Measurements from ENCODE around the gene LHFPL6. TPM values are rescaled to one million over a fixed set of nuclear protein-coding genes. Genes with fewer than 3 reads are reported as not detected.

The LHFPL6 gene
- total and polyA plus RNA-seq, 2 experiments from 2014 or later: 7.8 to 9.5 TPM

GRCh38 chr13:39296193-39296592, 306.8 kb downstream of the LHFPL6 start:
- Histone ChIP-seq H3K79me2 (replicated peaks; ENCODE audit: insufficient read depth) (no peaks in the 10 kb centered on the region), H3F3A (replicated peaks; ENCODE audit: low read depth) (no peaks in the 10 kb centered on the region), H3K4me3 (no peak overlapping the region), H3K4me2 (no peak overlapping the region), H4K20me1 (replicated peaks; ENCODE audit: insufficient read depth) (no peaks in the 10 kb centered on the region), H3K27ac (ENCODE audit: low read depth) (no peak overlapping the region), H3K9me2 (ENCODE audit: insufficient read depth) (0 out of 2 replicates have a peak, but pooled peaks cover 5% of the 10 kb centered on the region), H3K27me3 (ENCODE audit: insufficient read depth) (no peaks in the 10 kb centered on the region), H3K36me3 (ENCODE audit: insufficient read depth) (peaks cover 2% of the 10 kb centered on the region; the same call in 1 of the 2 replicates), H2AFZ (no peak overlapping the region), H3K4me1 (ENCODE audit: insufficient read depth) (no peaks in the 10 kb centered on the region)
- Mint-ChIP-seq H3K36me3 (ENCODE audit: low read depth) (peaks cover 20% of the 10 kb centered on the region), H3K9me3 (peaks cover 27% of the 10 kb centered on the region), H3K27ac (no peak overlapping the region), H3K27me3 (ENCODE audit: insufficient read depth, low read depth, poor library complexity) (no peaks in the 10 kb centered on the region), H3K4me3 (no peak overlapping the region), H3K4me1 (no peaks in the 10 kb centered on the region)
- ATAC-seq (no peak), DNase-seq (ENCODE audit: low spot score) (no peak)
- no peak for TF ChIP-seq POLR2AphosphoS5 (IDR thresholded peaks at IDR 0.05; ENCODE audit: low read depth)

Other genes starting within 250 kb of the LHFPL6 start
- 21.8 and 23.6 TPM in 2 replicates for gene COG6, start 52.5 kb upstream of the LHFPL6 start, total RNA-seq (2014; rRNA removed; shearing (Covaris generic))
- gene COG6, start 52.5 kb upstream of the LHFPL6 start, polyA plus RNA-seq (2016; fragmentation: Nextera tagmentation; extraction: Ambion mirVana): 5.9 and 10.0 TPM in 2 replicates

Data from GM23338 (cell line).